ENCODE results near the gene SERHL2.

- TF ChIP-seq ZNF274 (IDR thresholded peaks at IDR 0.05; ENCODE audit: low read depth, low read length) (no peak), YY1 (IDR thresholded peaks at IDR 0.05; ENCODE audit: insufficient read depth, insufficient read length) (no peak)
Observed at GRCh38 chr22:42565956-42566355, 12.2 kb downstream of the SERHL2 start.

Data from NT2/D1 (cell line).